Epithelial cell of esophagus (primary cell): ENCODE data around the gene TMEM119.

Experiments
- DNase-seq: peaks from one replicate; pipeline ENCODE4 v3.0.0; 2010; ENCODE audit warnings: low read depth
- H3K4me3 ChIP-seq: 2 replicates; pipeline ENCODE4 v1.5.1; 2011; ENCODE audit warnings: mild to moderate bottlenecking, low read length, control low read depth
- CTCF ChIP-seq: IDR thresholded peaks from 2 replicates; pipeline ENCODE4 v1.5.1; 2011; ENCODE audit warnings: low read depth, mild to moderate bottlenecking, low read length, control low read depth, inconsistent platforms; ENCODE audit not compliant: insufficient read depth; ENCODE audit errors: missing control alignments

TMEM119 gene

GRCh38 chr12:108598553-108599250 is 818 bp upstream of the TMEM119 start:
- H3K4me3 ChIP-seq = no peak overlapping the region
- TF ChIP-seq CTCF = no peak
- no peak for DNase-seq

GRCh38 chr12:108596854-108597558 is 878 bp downstream of the TMEM119 start:
- no peak for DNase-seq
- TF ChIP-seq CTCF = no peak
- H3K4me3 ChIP-seq = no peak overlapping the region

GRCh38 chr12:108595711-108596647 is 1.9 kb downstream of the TMEM119 start:
- H3K4me3 ChIP-seq = no peak overlapping the region
- TF ChIP-seq CTCF = no peak
- no peak for DNase-seq

- no peak overlapping the region for H3K4me3 ChIP-seq
- no peak for TF ChIP-seq CTCF
- DNase-seq = no peak
Observed at GRCh38 chr12:108594960-108595710, 2.7 kb downstream of the TMEM119 start.

- DNase-seq = no peak
- no peak for TF ChIP-seq CTCF
- H3K4me3 ChIP-seq = no peak overlapping the region
Observed at GRCh38 chr12:108594323-108594903, 3.5 kb downstream of the TMEM119 start.

- no peak overlapping the region for H3K4me3 ChIP-seq
- no peak for TF ChIP-seq CTCF
- no peak for DNase-seq
Observed at GRCh38 chr12:108592033-108592909, 5.6 kb downstream of the TMEM119 start.
